Measurements from ENCODE around the gene OCRL. TPM values are rescaled to one million over a fixed set of nuclear protein-coding genes. Genes with fewer than 3 reads are reported as not detected.

OCRL gene
- total and polyA plus RNA-seq, 2 of the 13 experiments (the other 11 are each of a cell fraction or from before 2014, with no cell fraction given): 13.4 to 32.0 TPM

DNA sequence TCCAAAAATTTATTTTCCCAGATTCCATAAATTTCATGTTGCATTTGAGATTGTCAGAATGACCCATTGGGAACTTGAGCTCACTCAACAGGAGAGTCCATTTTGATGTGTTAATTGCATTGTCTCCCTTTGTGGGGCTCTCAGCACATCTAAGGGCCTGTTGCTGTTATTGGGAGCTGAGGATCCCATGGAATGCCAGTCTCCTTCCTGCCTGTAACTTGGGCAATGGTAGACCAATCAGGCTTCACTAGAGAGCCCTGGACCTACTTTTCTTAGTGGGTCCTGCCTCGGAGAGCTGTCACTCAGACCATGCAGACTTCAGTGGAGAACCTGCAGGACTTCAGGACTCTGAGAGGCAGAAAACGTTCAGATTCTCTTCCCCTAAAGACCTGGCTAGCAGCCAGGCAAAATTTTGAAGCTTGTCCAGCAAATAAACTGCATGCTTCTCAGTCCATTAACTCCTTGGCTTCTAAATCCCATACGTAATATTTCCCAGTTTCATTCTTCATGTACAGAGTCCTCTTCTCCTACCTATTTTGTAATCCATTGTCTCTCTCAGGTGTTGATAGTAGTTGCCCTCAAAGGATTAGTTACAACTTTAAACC lies 25.1 kb downstream of the OCRL start (continued):
- TF ChIP-seq, protein P1, sequence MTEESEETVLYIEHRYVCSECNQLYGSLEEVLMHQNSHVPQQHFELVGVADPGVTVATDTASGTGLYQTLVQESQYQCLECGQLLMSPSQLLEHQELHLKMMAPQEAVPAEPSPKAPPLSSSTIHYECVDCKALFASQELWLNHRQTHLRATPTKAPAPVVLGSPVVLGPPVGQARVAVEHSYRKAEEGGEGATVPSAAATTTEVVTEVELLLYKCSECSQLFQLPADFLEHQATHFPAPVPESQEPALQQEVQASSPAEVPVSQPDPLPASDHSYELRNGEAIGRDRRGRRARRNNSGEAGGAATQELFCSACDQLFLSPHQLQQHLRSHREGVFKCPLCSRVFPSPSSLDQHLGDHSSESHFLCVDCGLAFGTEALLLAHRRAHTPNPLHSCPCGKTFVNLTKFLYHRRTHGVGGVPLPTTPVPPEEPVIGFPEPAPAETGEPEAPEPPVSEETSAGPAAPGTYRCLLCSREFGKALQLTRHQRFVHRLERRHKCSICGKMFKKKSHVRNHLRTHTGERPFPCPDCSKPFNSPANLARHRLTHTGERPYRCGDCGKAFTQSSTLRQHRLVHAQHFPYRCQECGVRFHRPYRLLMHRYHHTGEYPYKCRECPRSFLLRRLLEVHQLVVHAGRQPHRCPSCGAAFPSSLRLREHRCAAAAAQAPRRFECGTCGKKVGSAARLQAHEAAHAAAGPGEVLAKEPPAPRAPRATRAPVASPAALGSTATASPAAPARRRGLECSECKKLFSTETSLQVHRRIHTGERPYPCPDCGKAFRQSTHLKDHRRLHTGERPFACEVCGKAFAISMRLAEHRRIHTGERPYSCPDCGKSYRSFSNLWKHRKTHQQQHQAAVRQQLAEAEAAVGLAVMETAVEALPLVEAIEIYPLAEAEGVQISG (CRISPR knock-in tag; IDR thresholded peaks at IDR 0.05): no peak

DNA sequence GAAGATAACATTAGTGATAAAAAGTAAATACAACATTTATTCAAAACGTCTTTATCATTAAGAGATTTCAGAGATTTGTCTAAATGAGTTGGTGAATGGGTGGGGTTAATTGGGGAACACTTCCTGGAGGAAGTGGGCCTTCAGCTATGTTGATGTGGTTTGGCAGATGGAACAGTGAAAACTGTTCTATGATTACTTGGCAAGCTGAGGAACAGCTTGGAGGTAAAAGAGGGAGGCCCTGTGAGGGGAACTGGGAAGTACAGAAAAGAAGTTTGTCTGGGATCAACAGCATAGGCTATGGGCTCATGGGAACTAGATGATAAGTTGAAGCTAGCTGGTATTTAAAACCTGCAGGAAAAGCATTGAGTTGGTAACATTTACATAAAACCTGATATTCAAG lies 26.0 kb downstream of the OCRL start:
- FAIRE-seq: no peak
- Histone ChIP-seq H3K27ac (ENCODE audit: extremely low read length, insufficient read depth, low read length) (no peak overlapping the region), H3K36me3 (replicated peaks in 1 of 2; ENCODE audit: control insufficient read depth in 1 of 2, insufficient read depth in 2 of 2, low read length in 2 of 2) (peaks cover 3 to 29% of the 10 kb centered on the region in 2 experiments; a peak in 4 of 5 replicates), H3K9ac (ENCODE audit: insufficient read depth, low read depth, low read length) (no peak overlapping the region), H3K4me3 (replicated peaks in 1 of 3; ENCODE audit: insufficient read depth in 1 of 3, low read depth in 2 of 3, low read length in 3 of 3) (no peak overlapping the region), H3K4me1 (ENCODE audit: insufficient read depth, low read length) (no peaks in the 10 kb centered on the region), H2AFZ (ENCODE audit: low read length) (no peak overlapping the region), H3K27me3 (ENCODE audit: control insufficient read depth in 1 of 2, insufficient read depth in 2 of 2, low read length in 2 of 2) (no peaks in the 10 kb centered on the region), H3K79me2 (ENCODE audit: insufficient read depth, low read length) (no peaks in the 10 kb centered on the region), H4K20me1 (ENCODE audit: insufficient read depth, low read length) (no peaks in the 10 kb centered on the region), H3K4me2 (ENCODE audit: low read depth, low read length) (no peak overlapping the region), H3K9me3 (ENCODE audit: low read length) (no peaks in the 10 kb centered on the region)
- ATAC-seq: no peak
- no peak for TF ChIP-seq PHF8 (CRISPR knock-in tag; IDR thresholded peaks at IDR 0.05)
- TF ChIP-seq HES4 (CRISPR knock-in tag; IDR thresholded peaks at IDR 0.05; ENCODE audit: borderline replicate concordance): no peak
- TF ChIP-seq, protein P2, sequence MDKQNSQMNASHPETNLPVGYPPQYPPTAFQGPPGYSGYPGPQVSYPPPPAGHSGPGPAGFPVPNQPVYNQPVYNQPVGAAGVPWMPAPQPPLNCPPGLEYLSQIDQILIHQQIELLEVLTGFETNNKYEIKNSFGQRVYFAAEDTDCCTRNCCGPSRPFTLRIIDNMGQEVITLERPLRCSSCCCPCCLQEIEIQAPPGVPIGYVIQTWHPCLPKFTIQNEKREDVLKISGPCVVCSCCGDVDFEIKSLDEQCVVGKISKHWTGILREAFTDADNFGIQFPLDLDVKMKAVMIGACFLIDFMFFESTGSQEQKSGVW (CRISPR knock-in tag; IDR thresholded peaks at IDR 0.05; ENCODE audit: borderline replicate concordance): no peak
- no peak for TF ChIP-seq ZMAT3 (CRISPR knock-in tag; conservative IDR thresholded peaks at IDR 0.05)
- no peak for TF ChIP-seq HOXA9 (CRISPR knock-in tag; IDR thresholded peaks at IDR 0.05; ENCODE audit: borderline replicate concordance)
- TF ChIP-seq, protein P3, sequence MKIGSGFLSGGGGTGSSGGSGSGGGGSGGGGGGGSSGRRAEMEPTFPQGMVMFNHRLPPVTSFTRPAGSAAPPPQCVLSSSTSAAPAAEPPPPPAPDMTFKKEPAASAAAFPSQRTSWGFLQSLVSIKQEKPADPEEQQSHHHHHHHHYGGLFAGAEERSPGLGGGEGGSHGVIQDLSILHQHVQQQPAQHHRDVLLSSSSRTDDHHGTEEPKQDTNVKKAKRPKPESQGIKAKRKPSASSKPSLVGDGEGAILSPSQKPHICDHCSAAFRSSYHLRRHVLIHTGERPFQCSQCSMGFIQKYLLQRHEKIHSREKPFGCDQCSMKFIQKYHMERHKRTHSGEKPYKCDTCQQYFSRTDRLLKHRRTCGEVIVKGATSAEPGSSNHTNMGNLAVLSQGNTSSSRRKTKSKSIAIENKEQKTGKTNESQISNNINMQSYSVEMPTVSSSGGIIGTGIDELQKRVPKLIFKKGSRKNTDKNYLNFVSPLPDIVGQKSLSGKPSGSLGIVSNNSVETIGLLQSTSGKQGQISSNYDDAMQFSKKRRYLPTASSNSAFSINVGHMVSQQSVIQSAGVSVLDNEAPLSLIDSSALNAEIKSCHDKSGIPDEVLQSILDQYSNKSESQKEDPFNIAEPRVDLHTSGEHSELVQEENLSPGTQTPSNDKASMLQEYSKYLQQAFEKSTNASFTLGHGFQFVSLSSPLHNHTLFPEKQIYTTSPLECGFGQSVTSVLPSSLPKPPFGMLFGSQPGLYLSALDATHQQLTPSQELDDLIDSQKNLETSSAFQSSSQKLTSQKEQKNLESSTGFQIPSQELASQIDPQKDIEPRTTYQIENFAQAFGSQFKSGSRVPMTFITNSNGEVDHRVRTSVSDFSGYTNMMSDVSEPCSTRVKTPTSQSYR (CRISPR knock-in tag; IDR thresholded peaks at IDR 0.05; ENCODE audit: borderline replicate concordance): no peak
- TF ChIP-seq ZNF101 (CRISPR knock-in tag; IDR thresholded peaks at IDR 0.05; ENCODE audit: borderline replicate concordance, low read depth): no peak
- TF ChIP-seq PRPF4 (IDR thresholded peaks at IDR 0.05; ENCODE audit: low read depth, low read length, poor library complexity, severe bottlenecking): no peak
- no peak for TF ChIP-seq ZNF777 (CRISPR knock-in tag; IDR thresholded peaks at IDR 0.05)
- no peak for TF ChIP-seq GTF2F1 (IDR thresholded peaks at IDR 0.05; ENCODE audit: low read length)
- TF ChIP-seq ZNF160 (CRISPR knock-in tag; IDR thresholded peaks at IDR 0.05): no peak
- TF ChIP-seq IRX3 (CRISPR knock-in tag; IDR thresholded peaks at IDR 0.05; ENCODE audit: borderline replicate concordance, low read depth): no peak
- no peak for TF ChIP-seq ZNF713 (CRISPR knock-in tag; IDR thresholded peaks at IDR 0.05)
- intact Hi-C loops (cut with micrococcal nuclease; ENCODE audit: unreplicated experiment) (no loop called here), in situ Hi-C loops (cut with HindIII; ENCODE audit: extremely low pct_ligation_motif_present, low pct_unique_long_range_greater_than_20kb) (no loop called here)
- no peak for DNase-seq (ENCODE audit: low spot score)
- no TSS peak for BruUV-seq (replicated peaks)
- ChIA-PET POLR2A (no interaction called here), CTCF (ENCODE audit: low intra/inter-chr PET ratio, low total read pairs) (no interaction called here)
- WGBS (ENCODE audit: low lambda C conversion rate): 85% methylated on average over 1 of the region's 1 CpG

Data from HepG2 (cell line).